HL-60 (cell line): Measurements from ENCODE around the gene GARRE1.

Source experiments
- CTCF ChIP-seq: IDR thresholded peaks from one replicate; pipeline ENCODE4 v1.5.1; 2011; ENCODE audit warnings: low read length, control low read depth, inconsistent platforms; ENCODE audit not compliant: insufficient read depth
- POLR2AphosphoS5 ChIP-seq: IDR thresholded peaks from 2 replicates; pipeline ENCODE4 v1.6.1; 2012; ENCODE audit warnings: low read depth
- REST ChIP-seq: IDR thresholded peaks from 2 replicates; pipeline ENCODE4 v1.6.1; 2012; ENCODE audit warnings: low read depth; ENCODE audit not compliant: insufficient replicate concordance

GRCh38 chr19:34222386-34222785 is 32.0 kb upstream of the GARRE1 start:
- TF ChIP-seq CTCF = no peak
- no peak for TF ChIP-seq POLR2AphosphoS5
- no peak for TF ChIP-seq REST
